GM23338 (cell line): ENCODE data around the gene ITPR2. TPM values are rescaled to one million over a fixed set of nuclear protein-coding genes. Genes with fewer than 3 reads are reported as not detected.

Experiments
- ATAC-seq: fragments of 200-7000 bp; cut with Tn5 transposase; 3 replicates; pipeline ENCODE4 v1.9.1; 2020
- DNase-seq: peaks from one replicate; pipeline ENCODE4 v3.0.0-alpha.2; 2015; ENCODE audit warnings: low spot score
- H2AFZ ChIP-seq: fragments of 200-600 bp; sonication (generic); 2 replicates; pipeline ENCODE4 v1.8.0; 2016; ENCODE audit warnings: antibody characterized with exemption, mild to moderate bottlenecking, moderate library complexity
- H3F3A ChIP-seq: fragments of 200-600 bp; sonication (generic); replicated peaks from 2 replicates; pipeline ENCODE4 v1.8.0; 2017; ENCODE audit warnings: antibody characterized with exemption, mixed run types, low read depth
- H3K27ac ChIP-seq: fragments of 200-600 bp; sonication (generic); 2 replicates; pipeline ENCODE4 v1.6.1; 2016; ENCODE audit warnings: low read depth
- H3K27me3 ChIP-seq: fragments of 200-600 bp; sonication (generic); 2 replicates; pipeline ENCODE4 v1.8.0; 2016; ENCODE audit warnings: mild to moderate bottlenecking, mixed run types, moderate library complexity; ENCODE audit not compliant: insufficient read depth
- H3K36me3 ChIP-seq: fragments of 200-600 bp; sonication (generic); 2 replicates; pipeline ENCODE4 v1.8.0; 2016; ENCODE audit warnings: mild to moderate bottlenecking; ENCODE audit not compliant: insufficient read depth
- H3K4me1 ChIP-seq: fragments of 200-600 bp; sonication (generic); 2 replicates; pipeline ENCODE4 v1.8.0; 2016; ENCODE audit warnings: mild to moderate bottlenecking, moderate library complexity; ENCODE audit not compliant: insufficient read depth
- H3K4me2 ChIP-seq: fragments of 200-600 bp; sonication (generic); 2 replicates; pipeline ENCODE4 v1.7.1; 2017; ENCODE audit warnings: mixed run types
- H3K4me3 ChIP-seq: fragments of 200-600 bp; sonication (generic); 2 replicates; pipeline ENCODE4 v1.6.1; 2016; ENCODE audit warnings: mixed run types
- H3K79me2 ChIP-seq: fragments of 200-600 bp; sonication (generic); replicated peaks from 2 replicates; pipeline ENCODE4 v1.8.0; 2017; ENCODE audit warnings: mild to moderate bottlenecking; ENCODE audit not compliant: insufficient read depth
- H3K9me2 ChIP-seq: fragments of 200-600 bp; sonication (generic); 2 replicates; pipeline ENCODE4 v1.8.0; 2017; ENCODE audit not compliant: insufficient read depth
- H4K20me1 ChIP-seq: fragments of 200-600 bp; sonication (generic); replicated peaks from 2 replicates; pipeline ENCODE4 v1.8.0; 2017; ENCODE audit warnings: mild to moderate bottlenecking; ENCODE audit not compliant: insufficient read depth
- H3K27ac Mint-ChIP-seq: 2 replicates; pipeline ENCODE4 v1.8.0; 2020; ENCODE audit warnings: inconsistent platforms, mild to moderate bottlenecking, moderate library complexity, mixed read lengths
- H3K27me3 Mint-ChIP-seq: 3 replicates; pipeline ENCODE4 v1.8.0; 2022; ENCODE audit warnings: low read depth, mild to moderate bottlenecking, moderate library complexity, mixed read lengths, inconsistent platforms; ENCODE audit not compliant: insufficient read depth, poor library complexity
- H3K36me3 Mint-ChIP-seq: 3 replicates; pipeline ENCODE4 v1.8.0; 2021; ENCODE audit warnings: low read depth, mild to moderate bottlenecking, inconsistent platforms, moderate library complexity, mixed read lengths
- H3K4me1 Mint-ChIP-seq: 3 replicates; pipeline ENCODE4 v1.8.0; 2020; ENCODE audit warnings: mild to moderate bottlenecking, inconsistent platforms, mixed read lengths
- H3K4me3 Mint-ChIP-seq: 3 replicates; pipeline ENCODE4 v1.8.0; 2021; ENCODE audit warnings: moderate library complexity, mild to moderate bottlenecking, inconsistent platforms, mixed read lengths
- H3K9me3 Mint-ChIP-seq: 3 replicates; pipeline ENCODE4 v1.8.0; 2020; ENCODE audit warnings: moderate library complexity, mild to moderate bottlenecking, inconsistent platforms, mixed read lengths
- CREB1 ChIP-seq: fragments of 250-450 bp; sonication (Bioruptor Pico); IDR thresholded peaks from 2 replicates; pipeline ENCODE4 v1.5.0; 2020; ENCODE audit warnings: low read depth, mild to moderate bottlenecking, moderate library complexity
- CTCF ChIP-seq, 2 experiments: fragments of 200-600 bp in 1 of 2; sonication (generic) in 1 of 2; conservative IDR thresholded peaks; 2 replicates each; pipeline versions ENCODE4 v1.5.1 to v1.6.1; 2016 to 2017; ENCODE audit warnings: antibody characterized with exemption in 2 of 2, low read depth in 2 of 2, mild to moderate bottlenecking in 2 of 2, moderate library complexity in 1 of 2
- ETS1 ChIP-seq: IDR thresholded peaks from 2 replicates; pipeline ENCODE4 v1.6.1; 2016; ENCODE audit warnings: antibody characterized with exemption
- EZH2 ChIP-seq: fragments of 200-600 bp; sonication (generic); IDR thresholded peaks from one replicate; pipeline ENCODE4 v1.8.0; 2017; ENCODE audit warnings: antibody characterized with exemption, mild to moderate bottlenecking, low read depth; ENCODE audit not compliant: unreplicated experiment
- EZH2phosphoT487 ChIP-seq: fragments of 200-600 bp; sonication (generic); IDR thresholded peaks from one replicate; pipeline ENCODE4 v1.8.1; 2018; ENCODE audit warnings: antibody characterized with exemption; ENCODE audit not compliant: unreplicated experiment
- JUNB ChIP-seq: IDR thresholded peaks from one replicate; pipeline ENCODE4 v1.6.1; 2016; ENCODE audit warnings: antibody characterized with exemption; ENCODE audit not compliant: unreplicated experiment
- NANOG ChIP-seq: IDR thresholded peaks from 2 replicates; pipeline ENCODE4 v1.6.1; 2016; ENCODE audit warnings: antibody characterized with exemption, borderline replicate concordance
- POLR2AphosphoS5 ChIP-seq: IDR thresholded peaks from 2 replicates; pipeline ENCODE4 v1.6.1; 2016; ENCODE audit warnings: antibody characterized with exemption, low read depth
- REST ChIP-seq: IDR thresholded peaks from one replicate; pipeline ENCODE4 v1.6.1; 2018; ENCODE audit warnings: antibody characterized with exemption; ENCODE audit not compliant: unreplicated experiment
- STAT1 ChIP-seq: IDR thresholded peaks from one replicate; pipeline ENCODE4 v1.6.1; 2016; ENCODE audit warnings: antibody characterized with exemption; ENCODE audit not compliant: unreplicated experiment
- ZNF114 ChIP-seq: fragments of 250-450 bp; sonication (Bioruptor Pico); IDR thresholded peaks from 2 replicates; pipeline ENCODE4 v1.5.0; 2020; ENCODE audit warnings: mild to moderate bottlenecking, moderate library complexity
- ZNF331 ChIP-seq: fragments of 250-450 bp; sonication (Bioruptor Pico); IDR thresholded peaks from 2 replicates; pipeline ENCODE4 v1.5.0; 2020; ENCODE audit warnings: low read depth, mild to moderate bottlenecking, moderate library complexity
- polyA plus RNA-seq: library from polyadenylated mRNA; unstranded; fragments of >200 nt; fragmentation: Nextera tagmentation; extraction: Ambion mirVana; gene quantifications from 2 replicates; pipeline ENCODE4 v1.2.1, GENCODE V29; 2016
- total RNA-seq: library from RNA; depleted of rRNA; stranded (reverse); fragments of >200 nt; shearing (Covaris generic); gene quantifications from 2 replicates; pipeline ENCODE4 v1.2.3, GENCODE V29; 2014

The ITPR2 gene
- total and polyA plus RNA-seq, 2 experiments from 2014 or later, result 44.5 to 65.2 TPM

- no peak overlapping the region for H3K4me3 ChIP-seq
- H3K27ac ChIP-seq, result no peak overlapping the region
- H4K20me1 ChIP-seq, result no peaks in the 10 kb centered on the region
- no peak overlapping the region for H3K4me3 Mint-ChIP-seq
- peaks cover 18% of the 10 kb centered on the region for H3K4me1 ChIP-seq
- H3K4me1 Mint-ChIP-seq, result peaks cover 12% of the 10 kb centered on the region
- no peaks in the 10 kb centered on the region for H3K27me3 ChIP-seq
- TF ChIP-seq JUNB, result no peak
- no peak for TF ChIP-seq REST
- no peak overlapping the region for H3K4me2 ChIP-seq
- H3K36me3 ChIP-seq, result no peaks in the 10 kb centered on the region; the same call in 1 of the 2 replicates
- peaks cover 24% of the 10 kb centered on the region for H3K36me3 Mint-ChIP-seq
- H3K27me3 Mint-ChIP-seq, result peaks cover 2% of the 10 kb centered on the region
- no peak for DNase-seq
- H3K27ac Mint-ChIP-seq, result no peak overlapping the region; the same call in 1 of the 2 replicates
- H3K9me2 ChIP-seq, result no peaks in the 10 kb centered on the region; the same call in 1 of the 2 replicates
- H3K9me3 Mint-ChIP-seq, result peaks cover 5% of the 10 kb centered on the region; the same call in 2 of the 3 replicates
- H2AFZ ChIP-seq, result no peak overlapping the region
- no peaks in the 10 kb centered on the region for H3F3A ChIP-seq
- ATAC-seq, result no peak
- H3K79me2 ChIP-seq, result peaks cover 70% of the 10 kb centered on the region
Measured at GRCh38 chr12:26736563-26737486, 96.2 kb downstream of the ITPR2 start.

GRCh38 chr12:26735249-26735639 is 97.8 kb downstream of the ITPR2 start:
- H2AFZ ChIP-seq, result no peak overlapping the region
- no peaks in the 10 kb centered on the region; the same call in 1 of the 2 replicates for H3K36me3 ChIP-seq
- no peak for DNase-seq
- peaks cover 5% of the 10 kb centered on the region; the same call in 2 of the 3 replicates for H3K9me3 Mint-ChIP-seq
- H3K4me2 ChIP-seq, result no peak overlapping the region
- peaks cover 2% of the 10 kb centered on the region; the same call in 2 of the 3 replicates for H3K4me1 Mint-ChIP-seq
- ATAC-seq, result no peak
- H3K27ac ChIP-seq, result no peak overlapping the region
- no peaks in the 10 kb centered on the region for H3K27me3 ChIP-seq
- H3K79me2 ChIP-seq, result peaks cover 67% of the 10 kb centered on the region
- peaks cover 2% of the 10 kb centered on the region for H3K27me3 Mint-ChIP-seq
- H3K27ac Mint-ChIP-seq, result no peak overlapping the region
- no peaks in the 10 kb centered on the region for H4K20me1 ChIP-seq
- H3K4me1 ChIP-seq, result peaks cover 9% of the 10 kb centered on the region; the same call in 1 of the 2 replicates
- H3F3A ChIP-seq, result no peaks in the 10 kb centered on the region
- H3K9me2 ChIP-seq, result no peaks in the 10 kb centered on the region; the same call in 1 of the 2 replicates
- H3K36me3 Mint-ChIP-seq, result peaks cover 21% of the 10 kb centered on the region
- no peak overlapping the region for H3K4me3 ChIP-seq
- no peak overlapping the region for H3K4me3 Mint-ChIP-seq
- no peak for TF ChIP-seq ZNF331 (CRISPR knock-in tag)
- no peak for TF ChIP-seq STAT1
- no peak for TF ChIP-seq NANOG
- no peak for TF ChIP-seq POLR2AphosphoS5
- TF ChIP-seq ETS1, result no peak
- TF ChIP-seq REST, result no peak
- no peak for TF ChIP-seq EZH2
- TF ChIP-seq JUNB, result no peak
- TF ChIP-seq CTCF (conservative IDR thresholded peaks at IDR 0.05; ENCODE audit: low read depth in 2 of 2), result no peak
- no peak for TF ChIP-seq ZNF114 (CRISPR knock-in tag)
- no peak for TF ChIP-seq EZH2phosphoT487
- TF ChIP-seq CREB1, result no peak
